ENCODE measurements around the gene PTPRO. TPM values are rescaled to one million over a fixed set of nuclear protein-coding genes. Genes with fewer than 3 reads are reported as not detected.
A peak's percentile ranks its signal among the peaks of the same experiment; 100 is the strongest.

The PTPRO gene
- polyA plus RNA-seq, 2 of the 4 experiments (the other 2 are of a cell fraction): 0.04 TPM; not detected in 1

DNA sequence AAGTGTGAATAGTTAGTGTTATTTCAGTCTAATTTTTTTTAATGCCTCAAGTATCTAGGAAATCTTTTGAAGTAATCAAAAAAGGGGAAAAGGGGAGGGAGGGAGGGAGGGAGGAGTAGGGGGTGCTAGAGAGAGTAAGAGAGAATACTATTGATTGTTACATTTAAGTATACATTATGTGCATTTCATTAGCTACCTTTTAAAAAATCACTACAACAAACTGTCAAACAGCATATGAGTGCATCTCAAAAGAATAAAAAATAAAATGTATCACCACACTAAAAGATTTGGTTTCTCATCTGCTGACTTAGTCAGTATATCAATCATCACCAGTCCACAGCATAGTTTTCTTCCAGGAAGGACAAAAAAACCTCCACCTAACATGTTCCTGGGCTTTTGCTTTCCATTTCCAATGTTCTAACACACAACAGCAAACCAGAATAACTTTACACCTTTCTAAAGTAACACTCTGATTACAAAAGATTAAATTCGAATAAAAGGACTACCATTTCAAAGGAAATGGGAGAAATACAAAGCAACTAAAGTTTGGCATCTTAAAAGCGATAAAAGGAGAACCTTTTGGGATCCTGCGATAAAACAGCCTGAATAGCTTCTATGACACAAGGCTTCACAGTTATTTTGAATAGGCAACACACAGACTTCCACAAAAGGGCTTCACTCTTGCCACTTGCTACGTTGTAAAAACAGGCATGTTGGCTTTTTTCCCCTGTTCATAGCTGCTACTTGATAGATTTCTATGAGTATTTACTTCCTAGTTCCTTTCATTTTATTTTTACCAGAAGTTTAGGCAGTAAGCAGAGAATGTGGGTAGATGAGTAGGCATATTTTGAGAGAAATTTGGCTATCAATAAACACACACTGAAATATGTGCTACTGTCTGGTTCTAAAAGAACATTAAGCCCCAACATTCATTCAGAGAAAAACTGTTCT, 306.0 kb downstream of the PTPRO start (continued):
- TF ChIP-seq, protein P1, sequence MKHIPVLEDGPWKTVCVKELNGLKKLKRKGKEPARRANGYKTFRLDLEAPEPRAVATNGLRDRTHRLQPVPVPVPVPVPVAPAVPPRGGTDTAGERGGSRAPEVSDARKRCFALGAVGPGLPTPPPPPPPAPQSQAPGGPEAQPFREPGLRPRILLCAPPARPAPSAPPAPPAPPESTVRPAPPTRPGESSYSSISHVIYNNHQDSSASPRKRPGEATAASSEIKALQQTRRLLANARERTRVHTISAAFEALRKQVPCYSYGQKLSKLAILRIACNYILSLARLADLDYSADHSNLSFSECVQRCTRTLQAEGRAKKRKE (CRISPR knock-in tag; IDR thresholded peaks at IDR 0.05; ENCODE audit: low read depth): no peak
- no peak for TF ChIP-seq JUN (IDR thresholded peaks at IDR 0.05)
- no peak for TF ChIP-seq POLR2A (IDR thresholded peaks at IDR 0.05; ENCODE audit: low read length)
- TF ChIP-seq MAFK (IDR thresholded peaks at IDR 0.05; ENCODE audit: partially characterized antibody): peak; percentile 38

DNA sequence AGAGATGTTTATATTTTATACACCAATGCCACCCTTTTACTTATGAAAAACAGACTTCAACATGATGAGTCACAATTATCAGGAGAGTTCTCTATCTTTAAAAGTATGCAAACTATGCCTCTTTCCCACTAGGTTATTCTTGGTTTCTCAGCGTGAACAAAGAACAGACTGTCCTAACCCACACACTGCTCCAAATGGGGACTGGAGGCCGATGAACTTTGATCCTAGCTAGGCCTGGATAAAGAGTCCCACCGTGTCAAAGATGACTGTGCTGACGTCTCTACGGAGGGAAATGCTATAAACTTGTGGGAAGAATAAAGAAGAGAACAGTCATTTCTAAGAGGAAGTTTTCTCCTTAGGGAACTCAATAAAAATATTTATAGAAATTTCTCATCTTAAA, 306.8 kb downstream of the PTPRO start:
- WGBS (ENCODE audit: missing lambda C conversion rate): 1% methylated on average over 5 of the region's 5 CpGs
- peak; percentile 95 for FAIRE-seq
- Histone ChIP-seq H3K27ac (peak overlapping the region; percentile 80 to 89), H3K4me1 (peaks cover 74% of the 10 kb centered on the region), H3K4me2 (peak overlapping the region; percentile 85), H3K4me3 (no peak overlapping the region), H3K9me3 (no peaks in the 10 kb centered on the region)
- ChIA-PET POLR2A (interaction anchor here (0.9 kb wide), 2 partner anchors 33 to 161 kb away, joined by 3 to 4 read pairs; partner anchors contain the start of gene EPS8), CTCF (interaction anchor here (0.8 to 1.3 kb wide), 3 partner anchors 14 to 227 kb away, joined by 3 to 4 read pairs (median 3); no protein-coding TSS in a partner anchor)
- TF ChIP-seq JUNB (IDR thresholded peaks at IDR 0.05) (peak; percentile 81), RAD21 (conservative IDR thresholded peaks at IDR 0.05 in 1 of 2, IDR thresholded peaks at IDR 0.05 in 1 of 2) (peak in 1 of 2 experiments; percentile 37; a peak in 2 of 5 replicates), EHF (CRISPR knock-in tag; IDR thresholded peaks at IDR 0.05) (0 out of 2 replicates have a peak, but pooled peaks have one; percentile 57), ZSCAN20 (CRISPR knock-in tag; IDR thresholded peaks at IDR 0.05) (peak; percentile 42; the same call in 1 of the 2 replicates), JUN (IDR thresholded peaks at IDR 0.05) (peak; percentile 77 to 87), GATA3 (IDR thresholded peaks at IDR 0.05; ENCODE audit: borderline replicate concordance) (peak; percentile 76), FOSL2 (IDR thresholded peaks at IDR 0.05) (peak; percentile 76), FOSL2 (CRISPR knock-in tag; IDR thresholded peaks at IDR 0.05) (peak; percentile 91), FOXS1 (CRISPR knock-in tag; IDR thresholded peaks at IDR 0.05) (peak; percentile 63; the same call in 1 of the 2 replicates), SMC3 (IDR thresholded peaks at IDR 0.05) (peak; percentile 32; the same call in 1 of the 3 replicates), HOXA7 (CRISPR knock-in tag; IDR thresholded peaks at IDR 0.05) (no peak), EP300 (IDR thresholded peaks at IDR 0.05) (peak; percentile 57 to 76; a peak in 4 of 5 replicates), CEBPB (IDR thresholded peaks at IDR 0.05) (0 out of 4 replicates have a peak, but pooled peaks of 1 of the 2 experiments have one; percentile 11), RFX5 (IDR thresholded peaks at IDR 0.05) (no peak), NPAS2 (CRISPR knock-in tag; IDR thresholded peaks at IDR 0.05; ENCODE audit: borderline replicate concordance) (no peak), CHD2 (IDR thresholded peaks at IDR 0.05; ENCODE audit: low read length, partially characterized antibody) (no peak), NFE2L2 (conservative IDR thresholded peaks at IDR 0.05; ENCODE audit: low read length) (0 out of 2 replicates have a peak, but pooled peaks have one; percentile 17)
- TF ChIP-seq, protein P2, sequence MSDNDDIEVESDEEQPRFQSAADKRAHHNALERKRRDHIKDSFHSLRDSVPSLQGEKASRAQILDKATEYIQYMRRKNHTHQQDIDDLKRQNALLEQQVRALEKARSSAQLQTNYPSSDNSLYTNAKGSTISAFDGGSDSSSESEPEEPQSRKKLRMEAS (IDR thresholded peaks at IDR 0.05): peak; percentile 40; the same call in 1 of the 2 replicates
- TF ChIP-seq, protein P3, sequence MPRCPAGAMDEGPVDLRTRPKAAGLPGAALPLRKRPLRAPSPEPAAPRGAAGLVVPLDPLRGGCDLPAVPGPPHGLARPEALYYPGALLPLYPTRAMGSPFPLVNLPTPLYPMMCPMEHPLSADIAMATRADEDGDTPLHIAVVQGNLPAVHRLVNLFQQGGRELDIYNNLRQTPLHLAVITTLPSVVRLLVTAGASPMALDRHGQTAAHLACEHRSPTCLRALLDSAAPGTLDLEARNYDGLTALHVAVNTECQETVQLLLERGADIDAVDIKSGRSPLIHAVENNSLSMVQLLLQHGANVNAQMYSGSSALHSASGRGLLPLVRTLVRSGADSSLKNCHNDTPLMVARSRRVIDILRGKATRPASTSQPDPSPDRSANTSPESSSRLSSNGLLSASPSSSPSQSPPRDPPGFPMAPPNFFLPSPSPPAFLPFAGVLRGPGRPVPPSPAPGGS (IDR thresholded peaks at IDR 0.05): 0 out of 3 replicates have a peak, but pooled peaks have one; percentile 31
- ATAC-seq: peak; percentile 98 to 99
- peak; percentile 52 to 97 for DNase-seq (ENCODE audit: low read depth in 1 of 2, low spot score in 1 of 2)

DNA sequence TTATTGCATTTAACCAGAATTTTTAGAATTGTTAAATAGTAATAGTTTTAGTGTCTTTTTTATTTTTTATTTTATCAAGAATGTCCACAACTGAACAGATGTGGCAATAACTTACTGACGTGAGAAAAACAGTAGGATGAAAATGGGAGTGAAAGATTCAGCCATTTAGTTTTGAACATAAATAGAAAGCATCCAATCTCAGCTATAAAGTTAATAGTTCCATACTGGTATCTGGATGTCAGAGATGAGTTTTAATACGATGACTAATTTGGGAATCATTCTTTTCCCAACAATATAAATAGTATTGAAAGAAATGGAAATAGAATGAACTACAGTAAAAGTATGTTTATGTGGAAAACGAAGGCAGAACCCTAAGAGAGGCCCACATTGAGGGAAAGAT, 307.5 kb downstream of the PTPRO start:
- ChIA-PET CTCF (interaction anchor here (0.8 to 1.3 kb wide), 3 partner anchors 14 to 226 kb away, joined by 3 to 4 read pairs (median 3); no protein-coding TSS in a partner anchor), POLR2A (interaction anchor here (0.9 to 1.2 kb wide), 2 partner anchors 32 to 252 kb away, joined by 3 read pairs; partner anchors contain the start of gene STRAP)
- Histone ChIP-seq H3K27ac (peak overlapping the region; percentile 80 to 89), H3K4me3 (no peak overlapping the region), H3K4me1 (peaks cover 76% of the 10 kb centered on the region), H3K4me2 (peak overlapping the region; percentile 85), H3K9me3 (no peaks in the 10 kb centered on the region)
- WGBS (ENCODE audit: missing lambda C conversion rate): 12% methylated on average over 3 of the region's 3 CpGs
- FAIRE-seq (no peak), ATAC-seq (no peak), DNase-seq (ENCODE audit: low read depth in 1 of 2, low spot score in 1 of 2) (peak in 1 of 2 experiments; percentile 32)
- TF ChIP-seq HEYL (CRISPR knock-in tag; IDR thresholded peaks at IDR 0.05) (0 out of 2 replicates have a peak, but pooled peaks have one; percentile 11), ZSCAN20 (CRISPR knock-in tag; IDR thresholded peaks at IDR 0.05) (peak; percentile 65; the same call in 1 of the 2 replicates), FOSL2 (IDR thresholded peaks at IDR 0.05) (no peak), FOSL2 (CRISPR knock-in tag; IDR thresholded peaks at IDR 0.05) (0 out of 2 replicates have a peak, but pooled peaks have one; percentile 35), FOSB (CRISPR knock-in tag; IDR thresholded peaks at IDR 0.05) (peak; percentile 8; the same call in 1 of the 2 replicates), POLR2AphosphoS2 (conservative IDR thresholded peaks at IDR 0.05; ENCODE audit: low read length) (no peak), MAZ (IDR thresholded peaks at IDR 0.05; ENCODE audit: borderline replicate concordance, low read depth, low read length) (no peak)
- TF ChIP-seq, protein P3 (IDR thresholded peaks at IDR 0.05): no peak

Data from A549 (cell line).